HG03354 (cell line): ENCODE measurements around the gene TRIO.

ENCODE experiments used
- ATAC-seq: cut with Tn5 transposase; IDR thresholded peaks from one replicate; pipeline ENCODE4 v1.9.1; 2021; ENCODE audit warnings: mild to moderate bottlenecking; ENCODE audit not compliant: unreplicated experiment, poor library complexity, severe bottlenecking

The TRIO gene

GRCh38 chr5:14269395-14269794 is 126.3 kb downstream of the TRIO start:
- ATAC-seq, result no peak

DNA sequence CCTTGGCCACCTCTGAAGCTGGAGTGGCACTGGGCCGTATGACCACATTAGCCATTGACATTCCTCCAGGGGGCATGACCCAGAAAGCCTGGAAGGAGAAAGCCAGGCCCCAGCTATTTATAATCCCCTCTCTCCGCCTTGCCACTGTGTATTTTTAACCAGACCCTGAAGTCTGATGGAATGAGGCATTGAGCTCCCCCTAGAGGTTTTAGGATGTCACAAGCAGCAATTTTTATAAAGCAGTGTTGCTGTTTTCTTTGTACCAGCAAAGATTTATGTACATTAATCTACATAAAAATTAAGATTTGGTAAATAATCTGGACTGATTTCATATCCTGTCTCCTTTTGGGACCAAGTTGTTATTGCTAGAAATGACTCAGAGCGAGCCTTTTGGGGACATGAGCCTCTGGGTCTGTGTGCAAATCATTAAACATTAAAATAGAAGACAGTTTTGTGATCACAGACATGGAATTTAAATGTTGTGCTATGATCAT is 127.1 kb downstream of the TRIO start:
- ATAC-seq, result peak; percentile 59

GRCh38 chr5:14272548-14273205 is 129.5 kb downstream of the TRIO start:
- no peak for ATAC-seq

DNA sequence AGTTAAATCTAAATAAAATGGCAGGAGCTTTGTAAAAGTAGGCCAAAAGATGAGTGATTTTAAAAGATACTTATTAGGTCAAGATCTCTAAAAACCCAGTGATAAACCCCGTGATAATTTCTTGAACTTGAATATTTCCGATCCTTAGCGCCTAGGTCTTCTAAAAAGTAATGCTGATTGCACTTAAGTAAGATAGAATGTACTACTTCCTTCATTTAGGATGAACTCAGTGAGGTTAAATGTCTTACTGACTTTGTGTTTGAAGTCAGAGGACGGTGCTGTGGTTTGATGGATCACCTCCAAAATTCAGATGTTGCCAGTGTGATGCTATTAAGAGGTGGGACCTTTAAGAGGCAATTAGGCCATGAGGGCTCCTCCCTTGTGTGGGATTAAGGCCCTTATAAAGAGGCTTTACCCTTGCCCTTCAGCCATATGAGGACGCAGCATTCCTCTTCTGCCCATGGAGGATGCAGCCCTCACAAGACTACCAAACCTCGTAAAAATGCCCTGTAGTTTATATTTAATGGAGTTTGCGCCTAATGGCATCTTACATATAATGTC is 130.1 kb downstream of the TRIO start:
- no peak for ATAC-seq

DNA sequence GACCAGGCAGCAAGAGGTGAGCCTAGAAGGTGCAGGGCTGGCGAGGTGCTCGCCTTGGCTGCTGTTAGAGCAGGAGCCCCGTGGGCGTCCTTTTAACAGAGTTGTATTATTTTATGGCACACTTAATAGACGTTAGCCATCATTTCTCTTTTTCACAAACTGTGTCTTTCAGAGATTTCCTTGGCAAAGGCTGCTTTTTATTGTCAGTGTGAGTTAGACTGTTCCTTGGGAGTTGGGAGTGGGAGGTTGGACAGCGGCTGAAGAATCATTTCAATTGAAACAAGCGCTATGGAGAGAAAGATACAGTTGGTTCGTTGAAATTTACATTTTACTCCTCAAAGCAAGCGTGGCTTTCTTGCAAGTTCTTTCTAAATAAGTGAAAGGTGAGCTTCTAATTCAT is 133.2 kb downstream of the TRIO start:
- ATAC-seq, result no peak

DNA sequence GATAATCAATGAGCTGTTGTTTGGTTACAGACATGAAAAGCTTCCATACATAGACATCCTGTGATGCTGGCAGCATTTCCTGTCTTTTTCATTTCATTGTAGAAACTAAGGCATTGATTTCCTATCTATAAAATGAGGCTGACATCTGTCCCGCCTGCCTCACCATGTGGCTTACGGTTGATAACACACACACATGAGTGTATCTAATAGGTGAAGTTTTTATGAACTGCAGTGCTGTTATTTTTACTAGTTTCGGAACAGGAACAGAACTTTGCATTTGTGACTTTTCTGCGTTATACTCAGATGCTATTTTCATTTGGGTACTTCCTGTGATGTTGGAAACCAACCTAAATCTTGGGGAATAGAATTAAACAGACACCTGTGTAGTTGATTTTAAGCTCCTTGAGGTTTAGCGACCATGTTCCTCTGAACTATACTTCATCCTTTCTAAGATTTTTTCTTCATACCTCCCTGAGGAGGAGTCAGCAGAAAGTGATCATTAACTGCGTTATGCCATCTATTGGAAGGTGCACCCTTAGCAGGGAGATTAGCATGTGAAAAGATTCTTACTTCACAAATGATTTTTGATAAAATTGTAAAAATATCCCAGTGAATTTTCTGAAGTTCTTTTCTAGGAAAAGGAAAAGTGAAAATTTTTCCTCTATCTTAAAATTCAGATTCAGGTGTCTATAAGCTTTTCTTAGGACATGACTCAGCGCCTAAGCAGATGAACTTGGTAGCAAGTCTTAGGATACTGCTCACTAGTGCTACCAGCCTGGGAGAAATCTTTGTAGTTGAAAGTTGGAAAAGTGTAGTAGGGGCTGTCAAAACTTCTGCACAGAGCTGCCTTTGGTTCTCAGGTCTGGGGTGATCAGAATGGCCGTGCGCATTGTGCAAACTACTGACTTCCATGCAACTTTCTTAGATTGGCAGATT is 134.5 kb downstream of the TRIO start:
- peak; percentile 64 for ATAC-seq

DNA sequence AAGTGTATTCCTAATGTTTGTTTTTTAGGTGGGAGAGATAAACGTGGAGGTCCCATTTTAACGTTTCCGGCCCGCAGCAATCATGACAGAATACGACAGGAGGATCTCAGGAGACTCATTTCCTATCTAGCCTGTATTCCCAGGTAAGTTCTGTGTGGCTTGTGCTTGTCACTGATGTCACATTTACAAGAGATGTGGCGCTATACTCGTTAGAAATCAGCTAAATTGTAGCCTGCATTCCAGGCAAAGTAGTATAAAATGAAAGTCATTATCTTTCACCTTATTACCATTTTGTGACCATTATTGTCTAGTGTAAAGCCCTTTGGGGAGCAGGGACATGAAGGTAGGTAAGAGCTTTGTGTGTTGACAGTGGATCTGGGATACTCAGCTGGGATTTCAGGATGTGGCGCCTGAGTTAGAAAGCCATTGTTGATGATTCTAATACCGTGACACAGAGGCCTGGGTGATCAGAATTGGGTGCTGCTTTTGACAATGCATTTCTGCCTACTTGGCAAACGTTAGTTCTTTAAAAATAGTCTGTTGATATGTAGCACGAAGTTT is 137.2 kb downstream of the TRIO start:
- ATAC-seq, result no peak

GRCh38 chr5:14281746-14282181 is 138.6 kb downstream of the TRIO start:
- peak; percentile 77 for ATAC-seq

- no peak for ATAC-seq
Measured at GRCh38 chr5:14283139-14283538, 140.0 kb downstream of the TRIO start.

DNA sequence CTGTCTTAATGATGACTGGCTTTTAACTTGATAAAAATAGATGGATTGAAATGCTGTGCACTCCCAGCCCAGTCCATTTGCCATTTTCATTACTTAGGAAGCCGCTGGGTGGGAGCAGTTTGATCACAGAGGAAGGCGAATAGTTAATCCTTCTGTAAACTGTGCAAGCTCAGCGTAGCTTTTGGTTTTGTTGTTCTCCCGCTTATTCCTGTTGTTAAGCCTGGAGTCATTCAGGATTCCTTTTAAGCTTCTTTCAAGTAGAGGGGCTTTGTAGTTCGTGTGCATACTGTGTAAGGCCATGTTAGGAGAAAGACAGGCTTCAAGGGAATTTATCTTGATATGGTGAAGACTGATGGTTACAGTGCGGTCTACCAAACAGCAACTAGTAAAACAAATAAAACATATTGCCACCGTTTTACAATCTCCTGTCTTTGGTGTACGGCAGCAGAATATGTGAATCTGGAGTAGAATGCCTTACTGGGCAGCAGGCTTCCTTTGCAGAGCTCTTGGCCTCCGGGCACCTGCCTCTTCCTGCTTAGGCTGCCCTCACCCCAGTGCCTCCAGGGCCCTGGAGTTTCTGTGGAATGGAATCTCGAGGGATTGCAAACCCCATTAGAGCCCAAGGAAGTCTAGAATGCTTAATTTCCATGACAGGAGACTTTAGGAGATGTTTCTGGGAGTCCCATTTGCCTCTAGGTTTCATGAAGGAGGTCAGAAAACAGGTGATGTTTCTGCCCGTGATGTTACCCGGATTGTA is 141.4 kb downstream of the TRIO start:
- no peak for ATAC-seq

- ATAC-seq, result no peak
Measured at GRCh38 chr5:14286007-14286406, 142.9 kb downstream of the TRIO start.

GRCh38 chr5:14286574-14287421 is 143.7 kb downstream of the TRIO start:
- ATAC-seq, result peak; percentile 88

DNA sequence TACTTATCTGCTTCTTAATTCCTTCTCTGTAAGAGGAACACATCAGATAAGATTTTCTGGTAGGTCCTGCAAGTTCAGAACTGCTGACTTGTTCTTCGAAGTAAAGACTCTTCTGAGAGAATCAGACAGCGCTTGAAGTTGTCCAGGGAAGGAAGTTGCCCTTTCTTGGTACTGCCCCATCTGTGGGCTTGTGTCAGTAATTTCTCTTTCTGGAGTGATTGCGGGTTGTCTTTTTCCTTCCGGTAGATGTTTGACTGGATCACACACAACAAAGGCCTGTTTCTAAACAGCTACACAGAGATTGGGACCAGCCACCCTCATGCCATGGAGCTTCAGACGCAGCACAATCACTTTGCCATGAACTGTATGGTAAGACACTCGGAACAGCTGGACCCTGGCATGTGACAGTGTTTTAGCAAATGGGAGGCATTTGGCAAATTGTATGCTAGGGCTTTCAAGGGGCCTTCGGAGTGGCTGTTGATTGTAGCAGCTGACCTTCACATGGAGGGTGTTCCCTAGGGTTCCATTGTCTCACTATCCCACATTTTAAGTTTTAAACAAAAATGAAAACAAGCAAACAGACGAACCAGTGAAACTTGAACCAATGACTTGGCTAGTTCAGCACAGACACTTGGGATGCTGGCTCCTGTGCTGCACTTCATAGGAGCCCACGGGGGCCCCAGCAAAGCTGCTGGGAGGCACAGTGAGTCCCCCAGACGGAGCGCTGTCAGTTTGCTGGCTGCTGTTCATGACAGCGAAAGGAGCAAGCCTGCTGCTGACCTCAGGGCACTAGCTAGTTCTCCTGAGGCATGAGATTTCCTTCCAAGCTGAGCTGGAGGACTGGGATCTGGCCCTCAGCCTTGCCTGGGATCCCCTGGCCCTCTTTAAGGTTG is 149.9 kb downstream of the TRIO start:
- ATAC-seq, result no peak

GRCh38 chr5:14295610-14296009 is 152.5 kb downstream of the TRIO start:
- no peak for ATAC-seq

GRCh38 chr5:14296533-14297331 is 153.6 kb downstream of the TRIO start:
- ATAC-seq, result no peak

DNA sequence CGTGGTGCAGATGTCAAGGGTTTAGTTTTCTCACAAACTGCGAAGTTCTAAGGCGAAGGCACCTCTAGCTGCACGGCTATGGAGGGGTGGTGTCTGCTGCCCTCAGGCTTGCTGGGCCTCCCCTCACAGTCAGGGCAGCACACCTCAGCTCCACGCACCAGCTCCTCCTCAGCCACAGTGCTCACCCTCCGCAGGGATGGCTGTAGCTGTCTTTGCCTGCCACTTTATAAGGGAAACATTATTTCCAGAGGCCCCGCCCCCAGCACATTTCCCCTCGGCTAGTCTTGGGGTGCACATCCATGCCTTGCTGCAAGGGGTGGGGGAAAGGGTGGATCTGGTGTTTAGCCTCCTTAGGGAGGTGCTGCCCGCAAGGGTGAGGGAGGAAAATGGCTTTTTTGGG is 154.6 kb downstream of the TRIO start:
- no peak for ATAC-seq
